ENCODE data around the gene STX5. TPM values are rescaled to one million over a fixed set of nuclear protein-coding genes. Genes with fewer than 3 reads are reported as not detected.

The STX5 gene
- total and polyA plus RNA-seq, 9 of the 15 experiments (the other 6 are each of a cell fraction or from before 2014, with no cell fraction given): 2.8 to 28.6 (median 23.7) TPM

- TF ChIP-seq ZNF407 (IDR thresholded peaks at IDR 0.05; ENCODE audit: low read depth): no peak
- no peak for TF ChIP-seq FOXA1 (IDR thresholded peaks at IDR 0.05; ENCODE audit: borderline replicate concordance)
- peak; percentile 91 for TF ChIP-seq TCF15 (CRISPR knock-in tag; IDR thresholded peaks at IDR 0.05)
- 0 out of 2 replicates have a peak, but pooled peaks have one; percentile 63 for TF ChIP-seq ERF (CRISPR knock-in tag; IDR thresholded peaks at IDR 0.05)
- TF ChIP-seq CTBP1 (IDR thresholded peaks at IDR 0.05; ENCODE audit: borderline replicate concordance): no peak
- TF ChIP-seq ZBTB17 (CRISPR knock-in tag; IDR thresholded peaks at IDR 0.05): 0 out of 2 replicates have a peak, but pooled peaks have one; percentile 75
- no peak for TF ChIP-seq NRF1 (conservative IDR thresholded peaks at IDR 0.05 in 1 of 2, IDR thresholded peaks at IDR 0.05 in 1 of 2)
- TF ChIP-seq ZNF134 (CRISPR knock-in tag; conservative IDR thresholded peaks at IDR 0.05): 0 out of 2 replicates have a peak, but pooled peaks have one; percentile 16
- no peak for TF ChIP-seq NEUROD1 (IDR thresholded peaks at IDR 0.05; ENCODE audit: borderline replicate concordance, low read depth, low read length, partially characterized antibody)
- TF ChIP-seq ZKSCAN3 (CRISPR knock-in tag; IDR thresholded peaks at IDR 0.05): peak; percentile 45; the same call in 1 of the 2 replicates
- no peak for TF ChIP-seq ASH1L (IDR thresholded peaks at IDR 0.05; ENCODE audit: borderline replicate concordance, low read depth, partially characterized antibody)
- no peak for TF ChIP-seq E2F8 (IDR thresholded peaks at IDR 0.05; ENCODE audit: low read depth, partially characterized antibody)
- no peak for TF ChIP-seq ZKSCAN8 (CRISPR knock-in tag; IDR thresholded peaks at IDR 0.05)
- no peak for TF ChIP-seq CEBPG (CRISPR knock-in tag; IDR thresholded peaks at IDR 0.05)
- 0 out of 4 replicates have a peak, but pooled peaks of 1 of the 2 experiments have one; percentile 12 for TF ChIP-seq CEBPG (tag; conservative IDR thresholded peaks at IDR 0.05 in 1 of 2, IDR thresholded peaks at IDR 0.05 in 1 of 2)
- TF ChIP-seq BDP1 (IDR thresholded peaks at IDR 0.05; ENCODE audit: insufficient read depth, insufficient read length): no peak
- no peak for TF ChIP-seq PURB (CRISPR knock-in tag; IDR thresholded peaks at IDR 0.05; ENCODE audit: low read depth)
Measured at GRCh38 chr11:62860835-62861563, 29.1 kb upstream of the STX5 start (continued).

Measured in K562 (cell line).